Dermis blood vessel endothelial cell (primary cell): ENCODE measurements around the gene BCOR. TPM values are rescaled to one million over a fixed set of nuclear protein-coding genes. Genes with fewer than 3 reads are reported as not detected.

Source experiments
- DNase-seq: peaks from one replicate; pipeline ENCODE4 v3.0.0; 2010
- total RNA-seq: library from RNA; depleted of rRNA; stranded (reverse); fragments of >200 nt; gene quantifications from 2 replicates; pipeline ENCODE4 v1.2.3, GENCODE V29; 2014

BCOR gene
- total RNA-seq, 1 donor from 2014 or later: 8.8 TPM

DNA sequence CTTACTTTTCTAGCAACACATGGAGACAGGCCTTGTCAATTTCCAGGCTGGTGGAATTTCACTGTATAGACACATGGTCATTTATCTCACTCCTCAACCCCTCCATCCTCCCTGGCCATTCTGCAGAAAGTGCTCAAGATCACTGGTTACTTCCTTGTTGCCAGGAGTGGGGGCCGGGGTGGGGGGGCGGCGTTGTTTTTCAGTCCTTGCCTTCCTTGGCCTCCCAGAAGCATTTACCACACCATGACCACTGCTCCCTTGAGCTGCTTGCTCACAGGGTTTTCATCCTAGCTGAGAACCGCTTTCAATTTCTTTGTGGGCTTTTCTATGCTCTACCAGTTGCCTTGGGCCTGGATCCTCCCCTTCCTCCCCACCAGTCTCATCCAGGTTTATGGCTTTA lies 14.1 kb upstream of the BCOR start:
- DNase-seq: no peak

DNA sequence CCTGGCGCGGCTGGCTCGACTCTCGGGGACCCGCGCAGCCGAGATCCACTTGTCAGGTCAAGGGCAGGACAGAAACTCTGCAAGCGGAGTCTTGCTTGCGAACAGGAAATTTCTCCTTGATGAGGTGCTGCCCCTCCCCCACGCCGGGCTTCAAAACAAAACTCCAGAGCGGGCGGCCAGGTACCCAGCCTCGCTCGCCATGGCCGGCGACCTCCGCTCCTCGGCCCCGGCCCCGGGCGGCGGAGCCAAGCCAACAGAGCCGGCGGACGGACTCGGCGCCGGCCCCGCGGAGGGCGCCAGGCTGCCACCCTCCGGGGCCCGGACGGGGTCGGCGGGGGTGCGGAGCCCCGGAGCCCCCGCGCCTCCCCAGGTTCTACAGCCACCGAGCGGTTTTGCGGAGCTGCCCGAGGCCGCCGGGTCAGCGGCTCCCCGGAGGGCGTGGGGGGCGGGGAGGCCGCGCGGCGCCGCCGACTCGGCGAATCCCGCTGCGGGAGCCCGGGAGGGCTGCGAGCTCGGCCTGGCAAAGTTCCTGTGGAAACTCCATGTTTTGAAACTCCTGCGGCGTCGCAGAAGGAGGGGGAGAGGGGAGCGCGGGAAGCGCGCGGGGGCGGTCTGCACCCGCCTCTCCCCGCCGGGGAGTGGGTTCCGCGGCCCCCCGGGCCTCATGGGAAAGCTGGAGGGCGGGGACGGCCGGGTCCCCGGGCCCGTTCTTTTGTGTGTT lies 11.7 kb upstream of the BCOR start:
- DNase-seq: peak; percentile 61

DNA sequence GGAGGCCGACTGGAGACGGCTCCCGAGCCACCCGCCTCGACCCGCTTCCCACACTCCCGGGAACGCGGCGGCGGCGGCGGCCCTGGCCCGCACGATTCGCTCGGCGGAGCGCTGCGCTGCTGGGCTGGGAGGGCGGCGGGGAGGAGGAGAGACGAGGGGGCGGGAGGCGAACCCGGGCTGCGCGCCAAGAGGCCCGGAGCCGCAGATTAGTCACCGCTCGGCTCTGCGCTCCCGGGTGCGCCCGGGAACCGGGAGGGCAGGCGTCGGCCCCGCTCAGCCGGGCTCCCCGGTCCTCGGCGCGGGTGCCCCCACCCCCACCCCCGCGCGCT lies 11.2 kb upstream of the BCOR start:
- peak; percentile 76 for DNase-seq

DNA sequence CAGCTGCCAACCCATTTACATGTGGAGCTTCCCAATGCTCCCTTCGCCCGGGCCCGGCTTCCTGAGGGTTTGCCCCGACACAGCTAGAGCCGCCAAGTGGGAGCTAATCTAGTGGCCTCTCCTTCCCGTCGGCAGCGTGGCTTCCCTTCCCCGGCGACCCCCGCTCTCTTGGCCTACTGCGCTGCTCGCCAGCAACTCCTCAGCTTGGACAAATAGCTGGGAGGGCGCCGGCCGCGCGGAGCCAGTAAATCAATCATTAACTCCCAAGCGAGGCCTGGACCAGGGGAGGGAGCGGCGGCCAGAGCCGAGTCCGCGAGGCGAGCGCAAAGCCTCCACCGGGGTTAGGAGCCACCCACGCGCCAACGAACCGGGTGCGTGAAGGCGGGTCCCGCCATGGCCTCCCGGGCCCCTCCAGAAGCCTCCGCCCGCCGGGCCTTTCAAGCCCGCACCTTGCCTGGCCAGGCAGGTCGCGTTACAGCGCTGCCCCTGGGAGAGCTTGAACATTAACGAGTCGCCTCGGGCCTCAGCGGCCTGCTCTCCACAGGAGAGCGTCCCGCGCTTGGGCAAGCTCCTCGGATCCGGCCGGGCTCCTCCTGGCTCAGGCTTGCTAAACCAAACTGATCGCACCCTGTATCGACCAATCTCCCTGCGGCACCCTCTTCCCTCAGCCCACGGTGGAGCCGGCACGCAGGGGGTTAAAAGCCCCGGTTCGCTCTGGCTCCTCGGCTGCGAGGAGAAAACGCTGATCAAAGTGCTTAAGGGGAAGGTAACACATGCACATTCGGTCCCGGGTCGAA lies 10.6 kb upstream of the BCOR start:
- peak; percentile 58 for DNase-seq

DNA sequence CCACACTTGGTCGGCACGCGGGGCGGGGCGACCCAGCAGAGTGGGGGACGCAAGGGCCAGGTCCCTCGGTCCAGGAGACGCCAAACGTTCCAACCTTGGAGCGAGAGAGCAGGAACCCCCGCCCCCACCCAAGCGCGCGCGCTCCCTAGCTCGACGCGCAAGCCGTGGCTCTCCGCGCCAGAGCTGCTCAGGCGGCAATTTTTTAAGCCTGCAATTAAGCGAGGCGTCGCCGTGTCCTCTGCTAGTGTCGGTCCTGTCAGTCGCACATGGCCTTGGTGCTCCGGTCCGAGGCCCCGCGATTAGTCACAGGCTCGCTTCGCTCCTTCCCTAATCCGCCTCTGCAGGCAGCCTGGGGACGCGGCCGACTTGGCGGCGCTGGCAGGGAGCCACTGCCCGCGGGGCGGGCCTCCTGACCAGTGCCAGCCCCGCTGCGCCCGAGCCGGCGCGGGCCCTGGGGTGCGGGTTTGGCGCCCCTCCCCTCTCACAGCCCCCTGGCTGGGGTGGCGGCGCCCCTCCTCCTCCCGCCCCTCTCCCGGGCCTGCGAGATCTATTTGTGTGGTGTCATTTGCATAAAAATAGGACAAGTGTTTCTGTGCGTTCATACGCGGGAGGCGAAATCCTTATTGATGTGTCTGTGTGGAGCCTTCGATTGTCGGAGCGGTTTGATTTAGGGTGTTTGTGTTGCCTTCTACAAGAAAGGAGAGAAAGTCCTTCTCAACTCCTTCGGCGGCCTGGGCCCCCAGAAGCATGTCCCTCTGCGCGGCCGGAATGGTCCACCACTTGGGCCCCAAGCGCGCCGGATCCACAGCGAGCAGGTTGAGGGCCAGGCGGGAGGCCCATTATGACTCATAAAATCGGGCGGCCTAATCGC lies 9.8 kb upstream of the BCOR start:
- peak; percentile 47 for DNase-seq

DNA sequence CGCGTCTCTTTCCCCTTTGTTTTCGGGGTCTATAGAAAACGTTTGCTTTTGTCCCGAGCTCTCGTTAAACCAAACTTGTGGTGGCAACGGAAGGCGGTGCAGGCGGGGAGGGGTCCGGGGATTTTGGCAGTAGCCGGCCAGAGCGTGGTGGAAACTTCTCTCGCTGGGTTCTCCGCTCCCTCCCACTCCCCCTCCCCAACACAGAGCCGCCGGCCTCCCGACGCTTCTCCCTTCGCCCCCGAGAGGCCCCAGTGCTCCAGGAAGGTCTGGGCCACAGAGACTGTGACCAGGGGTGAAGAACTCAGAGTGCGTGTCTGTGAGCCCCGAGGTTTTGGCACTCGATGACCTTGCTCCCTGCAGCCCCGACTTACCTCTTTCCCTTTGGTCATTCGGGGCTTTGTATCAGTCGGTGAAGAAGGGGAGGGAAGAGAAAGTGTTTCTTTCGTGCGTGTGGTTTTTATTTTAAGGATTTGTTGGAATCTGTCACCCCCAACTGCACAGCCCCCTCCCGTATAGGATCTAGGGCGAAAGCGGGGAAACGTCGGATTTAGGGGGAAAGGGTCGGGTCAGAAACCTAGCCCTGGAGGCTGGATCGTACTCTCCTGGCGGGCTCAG lies 9.0 kb upstream of the BCOR start:
- DNase-seq: no peak

DNA sequence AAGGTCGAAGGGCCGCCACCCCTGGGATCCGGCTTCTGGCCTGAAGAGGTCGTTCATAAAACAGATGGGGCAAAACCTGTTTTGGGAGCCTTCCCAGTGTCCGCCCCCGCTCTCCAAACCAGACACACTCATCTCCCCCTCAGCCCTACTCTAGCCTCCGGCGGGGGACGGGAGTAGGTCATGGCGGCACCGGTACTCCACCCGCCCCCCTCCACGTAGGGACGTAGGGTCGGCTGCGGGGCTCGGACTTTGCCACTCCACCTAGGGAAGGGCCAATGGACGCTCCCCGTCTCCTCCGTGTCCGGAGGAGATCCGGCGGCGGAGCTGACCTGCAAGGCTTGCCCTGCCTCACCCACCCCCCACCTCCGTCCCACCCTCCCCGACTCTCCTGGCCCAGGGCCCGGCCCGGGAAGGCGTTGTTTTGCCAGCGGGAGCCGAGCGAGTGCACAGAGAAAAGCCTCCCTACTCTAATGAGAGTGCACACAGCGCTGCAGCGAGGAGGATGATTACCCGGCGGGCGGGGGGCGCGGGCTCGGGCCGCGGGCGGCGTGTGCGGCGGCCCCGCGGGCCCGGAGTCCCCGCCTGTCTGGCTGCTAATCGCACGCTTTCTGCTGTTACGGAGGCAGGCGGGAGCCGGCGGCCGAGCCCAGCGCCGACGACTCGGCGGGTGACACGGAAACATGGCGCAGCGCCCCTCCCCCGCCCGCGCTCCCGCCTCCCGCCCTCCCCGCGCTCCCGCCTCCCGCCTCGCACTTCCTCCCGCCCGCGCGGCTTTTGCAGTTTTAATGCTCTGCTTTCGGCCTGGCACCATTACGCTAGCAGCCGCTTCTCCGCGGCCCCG lies 8.3 kb upstream of the BCOR start:
- DNase-seq: peak; percentile 58

DNA sequence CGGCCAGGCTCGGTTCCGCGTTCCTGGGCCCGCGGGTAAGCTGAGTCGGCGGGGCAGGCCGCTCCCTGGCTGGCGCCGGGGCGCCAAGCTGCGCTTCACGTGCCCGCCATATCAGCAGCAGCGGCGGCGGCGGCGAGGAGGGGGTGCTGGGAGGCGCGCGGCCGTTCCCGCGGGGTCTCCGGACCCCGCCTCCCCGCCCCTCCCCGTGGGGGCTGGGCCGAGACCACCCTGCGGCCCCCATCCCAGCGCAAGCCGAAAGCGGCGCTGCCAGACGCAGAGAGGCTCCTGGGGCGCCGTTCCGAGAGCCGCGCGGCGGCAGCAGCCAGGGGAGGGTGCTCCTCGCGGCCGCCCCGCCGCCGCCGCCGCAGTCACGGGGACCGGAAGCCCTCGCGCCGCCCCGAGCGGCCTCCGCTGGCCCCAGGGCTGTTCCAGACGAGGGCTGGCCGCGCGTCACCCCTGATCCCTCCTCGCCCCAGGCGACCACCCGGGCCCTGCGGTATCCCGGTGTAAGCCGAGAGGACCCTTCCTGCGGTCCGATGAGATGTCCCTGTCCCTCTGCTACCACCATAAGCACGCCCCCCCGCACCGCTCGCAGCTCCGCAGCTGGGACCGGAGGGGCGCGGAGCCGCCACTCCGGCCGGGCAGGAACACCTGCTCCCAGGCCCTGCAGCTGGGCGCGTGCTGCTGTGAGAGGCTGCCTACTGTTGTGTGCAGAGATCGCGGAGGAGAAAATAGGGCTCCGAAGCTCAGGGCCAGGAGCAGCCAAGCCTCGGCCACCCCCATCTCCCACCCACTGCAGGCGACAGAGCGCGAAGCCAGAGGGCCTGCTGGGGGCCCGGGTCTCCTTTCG lies 7.5 kb upstream of the BCOR start:
- peak; percentile 50 for DNase-seq

DNA sequence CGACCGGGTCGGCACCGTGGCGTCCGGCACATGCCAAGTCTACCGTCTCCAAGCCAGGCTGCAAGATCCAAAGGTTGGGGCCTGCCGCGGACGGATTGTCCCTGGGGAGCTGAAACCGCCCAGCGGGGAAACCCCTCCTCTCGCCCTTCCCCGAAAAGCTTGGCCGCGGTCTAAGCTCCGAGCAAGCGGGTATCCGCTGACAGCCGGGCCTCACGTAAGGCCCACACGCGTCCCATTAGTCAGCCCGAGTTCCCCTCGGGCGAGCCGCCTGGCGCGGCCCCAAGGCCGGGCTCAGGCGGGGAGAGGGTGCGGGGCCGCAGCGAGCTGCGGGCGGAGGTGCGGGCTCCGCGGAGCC lies 6.8 kb upstream of the BCOR start:
- peak; percentile 53 for DNase-seq

DNA sequence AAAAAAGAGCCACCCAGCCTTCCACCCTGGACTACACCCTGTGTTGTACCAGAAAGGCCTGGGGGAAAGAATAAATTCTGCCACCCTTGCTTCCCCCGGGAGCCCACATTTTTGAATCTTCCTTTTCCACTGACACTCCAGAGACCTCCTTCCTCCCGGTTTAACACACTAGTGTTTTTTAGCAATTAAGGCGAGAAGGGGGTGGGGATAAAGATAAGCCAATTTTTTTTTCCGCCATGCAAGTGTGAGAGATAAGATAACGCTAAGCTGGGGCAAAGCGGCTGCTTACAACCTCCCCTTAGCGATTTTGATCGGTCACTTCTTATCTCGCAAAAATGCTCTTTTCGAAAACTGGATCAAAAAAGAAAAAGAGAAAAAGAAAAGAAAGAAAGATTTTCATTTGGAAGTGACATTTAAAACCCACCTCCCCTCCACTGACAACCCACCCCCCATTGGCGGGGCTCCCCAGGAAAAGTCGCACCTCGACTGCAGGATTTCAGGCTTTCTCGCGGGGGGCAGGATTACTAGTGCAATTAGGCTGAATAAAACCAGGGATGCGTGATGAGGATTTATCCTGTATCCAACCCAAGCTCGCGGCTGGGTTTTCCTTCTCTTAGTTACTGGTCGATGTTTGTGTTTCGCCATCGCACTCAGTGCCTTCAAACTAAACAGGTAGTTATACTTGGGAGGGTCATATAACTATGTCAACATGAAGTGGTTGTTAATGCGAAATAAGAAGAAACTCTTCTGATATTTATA lies 6.0 kb upstream of the BCOR start:
- no peak for DNase-seq

DNA sequence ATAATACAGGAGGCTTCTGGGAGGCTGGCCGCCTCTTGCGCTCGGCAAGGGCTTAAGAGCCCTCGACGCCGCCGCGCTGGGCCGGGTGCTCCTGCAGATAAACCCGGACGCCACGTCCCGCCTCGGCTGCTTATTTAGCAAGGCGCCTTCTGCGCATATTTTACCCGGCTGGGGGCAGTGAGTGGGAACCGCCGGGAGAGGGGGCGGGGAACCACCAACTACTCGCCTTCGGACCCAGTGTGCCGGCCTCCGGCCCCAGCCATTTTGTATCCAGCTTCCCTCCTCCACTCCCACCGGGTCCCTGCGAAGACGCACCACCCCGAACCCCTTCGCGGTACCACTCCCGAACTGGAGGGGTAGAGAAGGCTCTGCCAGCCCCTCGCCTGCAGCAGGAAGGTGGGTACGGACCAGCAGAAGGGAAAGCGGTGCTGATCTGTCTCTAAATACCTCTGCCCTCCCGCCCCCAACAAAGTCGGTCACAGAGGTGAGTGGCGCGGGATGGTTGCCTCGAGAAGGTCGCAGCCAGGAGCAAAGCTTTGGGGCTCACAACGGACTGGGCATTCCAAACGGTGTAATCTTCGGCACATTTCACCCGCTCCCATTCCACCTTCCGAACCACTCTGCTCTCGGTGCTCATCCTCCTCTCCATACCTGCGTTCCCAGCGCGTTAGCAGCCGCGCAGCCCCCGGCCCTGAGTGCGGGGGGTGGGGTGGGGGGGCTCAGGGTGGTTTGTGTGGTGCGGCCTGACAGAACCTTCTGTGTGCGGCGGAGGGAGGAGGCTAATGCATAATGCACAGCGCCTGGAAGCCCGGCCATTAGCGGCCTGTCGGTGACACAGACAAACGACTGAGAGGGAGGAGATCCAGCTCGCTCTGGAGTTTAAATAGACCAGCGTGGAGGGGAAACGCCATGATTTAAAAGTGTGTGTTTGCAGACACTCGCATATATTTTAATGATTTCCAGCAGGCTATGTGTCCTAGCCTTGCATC lies 4.9 kb upstream of the BCOR start:
- DNase-seq: no peak

DNA sequence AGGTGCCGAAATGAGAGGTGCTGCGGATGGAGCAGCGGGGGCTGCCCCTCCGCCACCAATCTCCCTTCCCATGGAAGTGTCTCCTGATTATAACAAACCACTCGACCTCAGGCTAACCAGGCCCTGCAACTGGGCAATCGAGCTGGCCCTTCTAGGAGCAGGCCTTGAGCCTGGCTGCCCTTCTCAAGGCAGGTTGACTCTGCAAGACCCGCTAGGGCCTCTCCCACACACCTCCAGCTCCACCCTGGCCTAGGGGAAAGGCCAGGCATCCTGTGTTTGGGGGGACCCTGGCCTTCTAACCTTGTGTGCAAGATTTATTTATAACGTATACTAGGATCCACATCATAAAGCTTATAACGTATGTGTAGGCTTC lies 3.7 kb upstream of the BCOR start:
- DNase-seq: no peak

DNA sequence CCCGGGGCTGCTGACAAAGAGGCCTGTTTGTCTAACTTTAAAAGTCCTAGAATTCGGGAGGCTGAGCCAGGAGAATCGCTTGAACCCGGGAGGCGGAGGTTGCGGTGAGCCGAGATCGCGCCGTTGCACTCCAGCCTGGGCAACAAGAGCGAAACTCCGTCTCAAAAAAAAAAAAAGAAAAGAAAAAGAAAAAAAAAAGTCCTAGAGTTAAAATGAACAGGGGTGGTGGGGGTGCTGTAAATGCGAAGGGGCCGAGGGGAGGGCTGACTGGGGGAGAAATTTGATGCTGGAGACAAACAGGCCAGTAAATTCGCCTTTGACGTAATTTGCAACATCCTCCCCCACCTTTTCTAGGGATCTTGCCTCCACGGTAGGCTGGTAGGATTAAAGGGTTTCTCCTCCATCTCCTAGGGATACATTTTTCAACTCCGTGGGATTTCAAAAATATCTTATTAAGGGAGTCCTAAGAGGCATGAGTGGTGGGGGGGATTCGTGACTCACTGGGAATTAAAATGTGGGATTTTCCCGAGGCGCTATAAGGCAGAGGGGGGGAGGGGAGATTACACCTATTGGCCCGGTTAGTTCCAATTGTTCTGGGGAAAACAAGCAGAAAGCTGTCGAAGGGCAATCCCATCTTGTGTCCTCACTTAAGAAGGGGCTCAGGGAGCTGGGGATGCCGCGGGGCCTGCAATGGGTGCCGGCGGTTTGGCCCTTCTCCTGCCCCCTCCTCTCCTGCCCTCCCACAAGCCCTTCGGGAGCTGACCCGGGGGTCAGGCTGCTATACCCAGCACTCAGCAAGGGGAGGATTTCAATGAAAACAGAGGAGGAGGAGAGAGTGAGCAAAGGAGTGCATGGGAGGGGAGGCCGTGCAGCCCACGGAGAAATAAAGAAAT lies 3.0 kb upstream of the BCOR start:
- no peak for DNase-seq

DNA sequence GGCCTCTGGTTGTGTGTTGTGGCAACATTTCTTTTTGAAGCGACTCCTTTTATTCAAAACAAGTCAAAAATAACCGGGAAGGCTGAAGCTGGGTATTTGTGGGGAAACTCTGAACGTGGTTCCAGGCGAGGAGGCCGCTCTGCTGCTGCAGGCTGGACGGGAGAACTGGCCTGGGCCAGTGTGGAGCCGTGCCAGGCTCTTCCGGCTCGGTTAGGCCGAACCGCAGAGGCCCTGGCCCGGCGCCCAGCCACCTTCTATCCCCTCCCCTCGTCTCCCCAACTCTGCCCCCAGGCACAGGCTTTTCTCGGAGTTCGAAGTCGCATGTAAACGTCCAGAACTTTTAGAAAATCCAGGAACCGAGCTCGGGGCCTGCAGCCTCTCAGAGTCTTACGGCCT lies 2.4 kb upstream of the BCOR start:
- DNase-seq: no peak

DNA sequence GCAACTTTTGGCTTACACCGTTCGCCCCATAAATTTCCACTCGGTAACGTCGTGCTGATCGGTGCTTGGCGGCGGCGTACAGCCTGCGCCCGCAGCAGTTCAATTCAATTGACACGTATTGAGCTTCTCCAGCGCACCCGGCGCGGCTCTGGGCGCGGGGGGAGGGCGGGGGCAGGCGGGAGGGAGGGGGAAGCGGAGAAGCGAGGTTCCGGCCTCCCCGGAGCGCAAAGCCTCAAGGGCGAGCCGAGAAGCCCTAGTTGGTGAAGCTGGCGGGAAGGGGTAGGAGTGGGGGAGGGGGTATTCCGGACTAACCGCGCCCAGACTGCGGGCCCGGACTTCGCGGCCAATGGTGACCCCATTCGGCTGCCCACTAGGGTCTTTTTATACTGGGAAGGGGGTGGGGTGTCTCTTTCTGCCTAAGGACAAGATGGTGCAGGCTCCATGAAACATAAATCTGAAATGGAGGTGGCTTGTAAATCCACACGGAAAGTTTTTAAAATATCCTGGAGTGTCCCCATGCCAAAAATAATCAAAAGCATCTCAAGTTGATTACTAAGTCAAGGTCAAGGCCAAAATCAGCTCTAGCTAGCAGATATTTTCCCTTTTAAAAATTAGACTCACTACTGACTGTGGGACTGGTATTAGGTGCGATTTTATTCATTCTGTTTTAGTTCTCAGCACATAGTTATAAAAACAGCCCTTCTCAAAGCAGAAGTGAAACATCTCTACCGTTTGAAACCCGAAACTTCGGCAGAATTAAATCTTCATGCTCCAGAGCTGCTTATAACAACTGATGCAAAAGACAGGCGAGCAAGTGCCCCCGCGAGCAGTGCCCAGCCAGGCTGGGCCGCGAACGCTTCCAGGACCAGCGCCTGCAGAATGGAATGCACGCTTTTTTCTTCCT lies 1.5 kb upstream of the BCOR start:
- no peak for DNase-seq

DNA sequence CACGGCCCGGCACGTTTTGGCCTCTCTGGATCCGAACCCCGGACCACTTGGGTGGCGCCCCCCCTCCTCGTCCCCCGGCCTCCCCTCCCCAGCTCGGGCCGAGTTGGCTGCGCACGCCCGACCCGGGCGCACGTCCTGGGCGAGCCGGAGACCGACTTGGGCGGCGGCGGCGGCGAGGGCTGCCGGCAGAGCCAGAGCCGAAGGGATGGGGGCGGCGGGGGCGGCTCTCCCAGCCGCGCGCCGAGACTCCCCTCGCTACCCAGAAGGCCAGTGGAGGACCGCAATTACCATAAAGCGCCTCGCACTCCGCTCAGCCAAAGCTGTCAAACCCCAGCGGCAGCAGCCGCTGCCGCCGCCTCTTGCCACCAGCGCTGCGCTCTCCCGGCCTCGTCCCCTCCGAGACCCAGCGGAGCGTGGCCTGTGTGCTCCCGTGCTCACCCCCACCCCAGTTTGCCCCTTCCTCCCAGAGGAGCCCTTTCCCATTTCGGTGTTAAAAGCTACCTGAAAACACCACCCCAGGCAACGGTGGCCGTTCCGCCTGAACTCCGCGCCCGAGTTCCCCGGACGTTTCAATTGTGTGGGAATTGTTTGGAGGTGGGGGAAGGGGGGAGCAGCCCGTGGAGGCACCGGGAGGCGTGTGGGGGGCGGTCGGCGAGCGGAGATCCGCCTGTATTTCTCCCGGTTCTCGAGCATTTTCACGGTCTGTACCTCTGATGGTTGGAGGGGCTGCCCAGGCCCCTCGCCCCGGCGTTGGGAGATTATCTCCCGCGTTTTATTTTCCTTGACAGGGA lies 701 bp upstream of the BCOR start:
- DNase-seq: peak; percentile 58
